ENCODE data around the gene TJP3.
A peak's percentile ranks its signal among the peaks of the same experiment; 100 is the strongest.

The TJP3 gene

GRCh38 chr19:3690551-3691371 is 17.4 kb upstream of the TJP3 start:
- DNase-seq (ENCODE audit: low read depth), result no peak

- no peak for DNase-seq (ENCODE audit: low read depth)
These were observed 16.8 kb upstream of the TJP3 start for GRCh38 chr19:3691372-3691716.

GRCh38 chr19:3691726-3692125 is 16.5 kb upstream of the TJP3 start:
- DNase-seq (ENCODE audit: low read depth), result no peak

GRCh38 chr19:3692141-3693024 is 15.8 kb upstream of the TJP3 start:
- peak; percentile 40 for DNase-seq (ENCODE audit: low read depth)

- DNase-seq (ENCODE audit: low read depth), result no peak
These were observed 14.9 kb upstream of the TJP3 start for GRCh38 chr19:3693025-3693925.

GRCh38 chr19:3694361-3695123 is 13.6 kb upstream of the TJP3 start:
- DNase-seq (ENCODE audit: low read depth), result no peak

GRCh38 chr19:3695124-3695733 is 13.0 kb upstream of the TJP3 start:
- no peak for DNase-seq (ENCODE audit: low read depth)

- DNase-seq (ENCODE audit: low read depth), result no peak
These were observed 12.1 kb upstream of the TJP3 start for GRCh38 chr19:3695986-3696659.

GRCh38 chr19:3696660-3696995 is 11.6 kb upstream of the TJP3 start:
- no peak for DNase-seq (ENCODE audit: low read depth)

GRCh38 chr19:3697094-3697493 is 11.1 kb upstream of the TJP3 start:
- DNase-seq (ENCODE audit: low read depth), result no peak

GRCh38 chr19:3697671-3698385 is 10.4 kb upstream of the TJP3 start:
- DNase-seq (ENCODE audit: low read depth), result no peak

GRCh38 chr19:3698386-3698950 is 9.7 kb upstream of the TJP3 start:
- no peak for DNase-seq (ENCODE audit: low read depth)

- DNase-seq (ENCODE audit: low read depth), result no peak
These were observed 9.0 kb upstream of the TJP3 start for GRCh38 chr19:3698974-3699740.

- DNase-seq (ENCODE audit: low read depth), result no peak
These were observed 8.4 kb upstream of the TJP3 start for GRCh38 chr19:3699741-3700241.

GRCh38 chr19:3700242-3701032 is 7.7 kb upstream of the TJP3 start, which contains the start of gene PIP5K1C:
Gene PIP5K1C, minus strand, starts transcription at chr19:3700468. Its CDS starts 78 bp downstream, at chr19:3700390.
- peak; percentile 89 for DNase-seq (ENCODE audit: low read depth)

GRCh38 chr19:3701200-3701599 is 7.0 kb upstream of the TJP3 start:
- DNase-seq (ENCODE audit: low read depth), result no peak

- DNase-seq (ENCODE audit: low read depth), result no peak
These were observed 347 bp upstream of the TJP3 start for GRCh38 chr19:3707868-3708206.

Measured in activated gamma-delta T cell treated with anti-CD3 and anti-CD28 coated beads, Interleukin-2, amount 50 U/mL, for 16 hours (primary cell).